Measurements from ENCODE around the gene KIF3C. TPM values are rescaled to one million over a fixed set of nuclear protein-coding genes. Genes with fewer than 3 reads are reported as not detected.

KIF3C gene
- total and polyA plus RNA-seq, 2 of the 4 experiments (the other 2 are of a cell fraction), result 8.3 to 15.4 TPM

DNA sequence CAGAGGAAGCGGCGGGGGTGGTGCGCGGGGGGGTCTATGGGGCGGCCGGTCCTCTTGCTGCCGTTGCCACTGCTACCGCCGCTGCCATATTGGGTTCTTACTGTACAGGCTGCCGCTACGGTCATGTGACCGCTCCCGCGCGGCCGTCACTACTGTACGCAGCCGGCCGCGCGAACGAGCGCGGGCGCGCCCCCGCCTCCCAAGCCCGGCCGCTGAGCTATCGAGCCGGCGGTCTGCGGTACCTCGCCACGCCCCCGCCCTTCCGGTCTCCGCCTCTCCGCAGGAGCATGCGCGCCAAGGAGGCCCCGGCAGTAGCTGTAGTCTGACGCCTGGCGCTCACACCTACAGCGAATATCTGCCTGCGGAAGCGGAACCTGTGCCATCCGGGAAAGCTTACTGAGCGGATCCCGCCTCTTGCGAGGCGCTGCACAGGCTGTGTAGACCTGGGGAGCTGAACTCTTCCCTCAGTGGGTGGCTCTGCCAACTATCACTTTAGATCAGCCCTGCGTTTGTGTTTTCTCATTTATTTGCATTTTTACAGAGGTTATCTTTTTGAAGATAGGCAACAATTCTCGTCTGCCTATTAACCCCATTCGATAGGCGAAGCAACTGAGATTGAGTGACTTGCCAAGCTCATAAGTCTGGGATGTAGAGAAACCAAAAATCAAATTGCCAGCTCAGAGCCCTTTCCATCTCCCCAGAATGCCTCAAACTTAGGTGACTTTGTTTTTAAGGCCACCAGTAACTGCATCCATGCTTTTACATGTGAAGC lies 103.8 kb downstream of the KIF3C start, which contains the start of gene ASXL2:
TSS of gene ASXL2 (minus strand) at position 127 of the 772 bp plus-strand sequence. CDS start 265 bp downstream, outside the sequence.
- dilution Hi-C loops (cut with HindIII; ENCODE audit: low sequenced_read_pairs, unreplicated experiment) (no loop called here), intact Hi-C loops (cut with micrococcal nuclease) (no loop called here), in situ Hi-C loops (cut with MboI; ENCODE audit: low sequenced_read_pairs) (no loop called here)
- Histone ChIP-seq H3K14ac (replicated peaks; ENCODE audit: low read depth, low read length) (peak within 1 kb of the TSS; percentile 96), H2BK15ac (ENCODE audit: low read depth, low read length) (peak within 1 kb of the TSS; percentile 30; the same call in 2 of the 3 replicates), H2BK120ac (ENCODE audit: low read depth, low read length) (peak within 1 kb of the TSS; percentile 77), H2BK5ac (ENCODE audit: low read depth, low read length, poor library complexity, severe bottlenecking) (peak within 1 kb of the TSS; percentile 82), H3K18ac (ENCODE audit: low read depth, low read length) (peak within 1 kb of the TSS; percentile 25), H3K4ac (ENCODE audit: low read depth, low read length) (peak within 1 kb of the TSS; percentile 90), H3K36me3 (ENCODE audit: control insufficient read depth, insufficient read depth, low read length) (0 out of 2 replicates have a peak, but pooled peaks cover 3% of the 10 kb centered on the region), H2AK9ac (replicated peaks; ENCODE audit: low read depth, low read length, poor library complexity) (peak within 1 kb of the TSS; percentile 94), H3K9me3 (ENCODE audit: control insufficient read depth, insufficient read depth, low read length) (no peaks in the 10 kb centered on the region), H3K27ac (ENCODE audit: insufficient read depth, low read length) (peak within 1 kb of the TSS; percentile 88), H3K9ac (ENCODE audit: low read depth, low read length) (peak within 1 kb of the TSS; percentile 87), H4K91ac (ENCODE audit: insufficient read depth, low read depth, low read length) (peak within 1 kb of the TSS; percentile 89), H3K23ac (ENCODE audit: low read depth, low read length) (peak within 1 kb of the TSS; percentile 92), H2AK5ac (ENCODE audit: low read depth, low read length) (peak within 1 kb of the TSS; percentile 40), H2AFZ (replicated peaks; ENCODE audit: low read length, poor library complexity) (peak within 1 kb of the TSS; percentile 95), H3K56ac (ENCODE audit: extremely low read depth, insufficient read depth, low read length) (peak within 1 kb of the TSS; percentile 85), H3K27me3 (ENCODE audit: control insufficient read depth, insufficient read depth, low read length) (no peaks in the 10 kb centered on the region), H2BK20ac (ENCODE audit: low read depth, low read length) (peak within 1 kb of the TSS; percentile 16), H3K79me1 (ENCODE audit: low read depth in 1 of 2, low read length in 2 of 2) (peaks cover 4 to 31% of the 10 kb centered on the region in 2 experiments; a peak in 3 of 4 replicates), H3K9me1 (ENCODE audit: insufficient read depth, low read length) (peaks cover 5% of the 10 kb centered on the region; the same call in 1 of the 2 replicates), H3K4me2 (ENCODE audit: low read depth, low read length) (peak within 1 kb of the TSS; percentile 99), H4K20me1 (ENCODE audit: insufficient read depth, low read length) (peaks cover 25% of the 10 kb centered on the region; the same call in 1 of the 2 replicates), H3K4me3 (ENCODE audit: insufficient read depth, low read depth, low read length) (peak within 1 kb of the TSS; percentile 91), H4K5ac (ENCODE audit: low read depth, low read length) (peak within 1 kb of the TSS; percentile 87), H3K4me1 (ENCODE audit: control insufficient read depth, insufficient read depth, low read length) (peaks cover 7% of the 10 kb centered on the region; the same call in 1 of the 2 replicates), H4K8ac (ENCODE audit: low read depth in 2 of 2, low read length in 2 of 2) (peak within 1 kb of the TSS; percentile 93 to 97)
- no peak for TF ChIP-seq RCOR1 (IDR thresholded peaks at IDR 0.05; ENCODE audit: insufficient replicate concordance, low read length)
- peak; percentile 90 for TF ChIP-seq POLR2A (IDR thresholded peaks at IDR 0.05; ENCODE audit: low read depth, low read length)
- TF ChIP-seq RFX5 (IDR thresholded peaks at IDR 0.05; ENCODE audit: low read depth, low read length), result no peak
- TF ChIP-seq FOS (IDR thresholded peaks at IDR 0.05; ENCODE audit: low read depth, low read length), result 0 out of 2 replicates have a peak, but pooled peaks have one; percentile 29
- TF ChIP-seq, protein P1, sequence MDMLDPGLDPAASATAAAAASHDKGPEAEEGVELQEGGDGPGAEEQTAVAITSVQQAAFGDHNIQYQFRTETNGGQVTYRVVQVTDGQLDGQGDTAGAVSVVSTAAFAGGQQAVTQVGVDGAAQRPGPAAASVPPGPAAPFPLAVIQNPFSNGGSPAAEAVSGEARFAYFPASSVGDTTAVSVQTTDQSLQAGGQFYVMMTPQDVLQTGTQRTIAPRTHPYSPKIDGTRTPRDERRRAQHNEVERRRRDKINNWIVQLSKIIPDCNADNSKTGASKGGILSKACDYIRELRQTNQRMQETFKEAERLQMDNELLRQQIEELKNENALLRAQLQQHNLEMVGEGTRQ (IDR thresholded peaks at IDR 0.05; ENCODE audit: low read depth, low read length), result peak; percentile 95
- TF ChIP-seq MXI1 (IDR thresholded peaks at IDR 0.05; ENCODE audit: borderline replicate concordance, low read depth, low read length), result peak; percentile 40; the same call in 1 of the 2 replicates
- TF ChIP-seq, protein P2, sequence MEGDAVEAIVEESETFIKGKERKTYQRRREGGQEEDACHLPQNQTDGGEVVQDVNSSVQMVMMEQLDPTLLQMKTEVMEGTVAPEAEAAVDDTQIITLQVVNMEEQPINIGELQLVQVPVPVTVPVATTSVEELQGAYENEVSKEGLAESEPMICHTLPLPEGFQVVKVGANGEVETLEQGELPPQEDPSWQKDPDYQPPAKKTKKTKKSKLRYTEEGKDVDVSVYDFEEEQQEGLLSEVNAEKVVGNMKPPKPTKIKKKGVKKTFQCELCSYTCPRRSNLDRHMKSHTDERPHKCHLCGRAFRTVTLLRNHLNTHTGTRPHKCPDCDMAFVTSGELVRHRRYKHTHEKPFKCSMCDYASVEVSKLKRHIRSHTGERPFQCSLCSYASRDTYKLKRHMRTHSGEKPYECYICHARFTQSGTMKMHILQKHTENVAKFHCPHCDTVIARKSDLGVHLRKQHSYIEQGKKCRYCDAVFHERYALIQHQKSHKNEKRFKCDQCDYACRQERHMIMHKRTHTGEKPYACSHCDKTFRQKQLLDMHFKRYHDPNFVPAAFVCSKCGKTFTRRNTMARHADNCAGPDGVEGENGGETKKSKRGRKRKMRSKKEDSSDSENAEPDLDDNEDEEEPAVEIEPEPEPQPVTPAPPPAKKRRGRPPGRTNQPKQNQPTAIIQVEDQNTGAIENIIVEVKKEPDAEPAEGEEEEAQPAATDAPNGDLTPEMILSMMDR (conservative IDR thresholded peaks at IDR 0.05; ENCODE audit: low read depth, low read length), result no peak
- TF ChIP-seq BHLHE40 (IDR thresholded peaks at IDR 0.05; ENCODE audit: low read depth, low read length), result peak; percentile 66
- 0 out of 2 replicates have a peak, but pooled peaks have one; percentile 5 for TF ChIP-seq RAD21 (IDR thresholded peaks at IDR 0.05; ENCODE audit: low read length)
- no peak for TF ChIP-seq NFE2L2 (IDR thresholded peaks at IDR 0.05; ENCODE audit: low read depth, low read length)
- no peak; the same call in 1 of the 2 replicates for TF ChIP-seq CHD1 (IDR thresholded peaks at IDR 0.05; ENCODE audit: low read depth, low read length)
- TF ChIP-seq CEBPB (IDR thresholded peaks at IDR 0.05; ENCODE audit: low read depth, low read length), result no peak
- CTCF ChIA-PET, result interaction anchor here (1.0 to 1.2 kb wide), 2 partner anchors 25 to 26 kb away, joined by 3 to 4 read pairs; no protein-coding TSS in a partner anchor
- 1% methylated on average over 46 of the region's 56 CpGs; no CpG with 5 or more reads in 1 of the 2 experiments for WGBS, 2 experiments (ENCODE audit: extremely low coverage in 2 of 2, insufficient read length in 1 of 2)
- DNase-seq (peak; percentile 97), ATAC-seq (ENCODE audit: low read depth) (peak; percentile 95)
- no TSS peak for BruUV-seq (replicated peaks)
- POLR2A ChIA-PET (ENCODE audit: unreplicated experiment), result interaction anchor here (0.6 to 1.0 kb wide), 6 partner anchors 13 to 355 kb away, joined by 3 to 8 read pairs (median 4); no protein-coding TSS in a partner anchor

Data from IMR-90 (cell line).